Right lobe of liver (tissue), 4 donors: ENCODE data around the gene RTL3.

Experiments used
- POLR2A ChIP-seq: fragments of 450-650 bp; IDR thresholded peaks from one replicate; pipeline ENCODE4 v1.6.1; 2017; ENCODE audit warnings: antibody characterized with exemption, mild to moderate bottlenecking
- TF ChIP-seq, protein P1 (sequence below), 4 donors: fragments of 200-600 bp in 3 of 4; fragments of 450-650 bp in 1 of 4; IDR thresholded peaks; one replicate each; pipeline versions ENCODE4 v1.5.1 to v1.8.0; 2016 to 2022; ENCODE audit warnings: antibody characterized with exemption in 4 of 4, mild to moderate bottlenecking in 2 of 4
- donor health status: DM: no; HTN: no; CAD: no.
- donor health status: DM: no; HTN: no; CAD: no.
- donor health status: DM: no; HTN: yes; CAD: no.

- no peak for TF ChIP-seq POLR2A
- TF ChIP-seq, protein P1, sequence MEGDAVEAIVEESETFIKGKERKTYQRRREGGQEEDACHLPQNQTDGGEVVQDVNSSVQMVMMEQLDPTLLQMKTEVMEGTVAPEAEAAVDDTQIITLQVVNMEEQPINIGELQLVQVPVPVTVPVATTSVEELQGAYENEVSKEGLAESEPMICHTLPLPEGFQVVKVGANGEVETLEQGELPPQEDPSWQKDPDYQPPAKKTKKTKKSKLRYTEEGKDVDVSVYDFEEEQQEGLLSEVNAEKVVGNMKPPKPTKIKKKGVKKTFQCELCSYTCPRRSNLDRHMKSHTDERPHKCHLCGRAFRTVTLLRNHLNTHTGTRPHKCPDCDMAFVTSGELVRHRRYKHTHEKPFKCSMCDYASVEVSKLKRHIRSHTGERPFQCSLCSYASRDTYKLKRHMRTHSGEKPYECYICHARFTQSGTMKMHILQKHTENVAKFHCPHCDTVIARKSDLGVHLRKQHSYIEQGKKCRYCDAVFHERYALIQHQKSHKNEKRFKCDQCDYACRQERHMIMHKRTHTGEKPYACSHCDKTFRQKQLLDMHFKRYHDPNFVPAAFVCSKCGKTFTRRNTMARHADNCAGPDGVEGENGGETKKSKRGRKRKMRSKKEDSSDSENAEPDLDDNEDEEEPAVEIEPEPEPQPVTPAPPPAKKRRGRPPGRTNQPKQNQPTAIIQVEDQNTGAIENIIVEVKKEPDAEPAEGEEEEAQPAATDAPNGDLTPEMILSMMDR (IDR thresholded peaks at IDR 0.05) = no peak
These were observed 34.7 kb downstream of the RTL3 start for GRCh38 chrX:78624426-78624825.
